Measurements from ENCODE around the gene THBS3. TPM values are rescaled to one million over a fixed set of nuclear protein-coding genes. Genes with fewer than 3 reads are reported as not detected.
A peak's percentile ranks its signal among the peaks of the same experiment; 100 is the strongest.
"Not testable (repeated sequence)": the region's sequence is repeated elsewhere in the genome, so short reads cannot be mapped to it uniquely, and the experiment has no call there.

Gene THBS3
- polyA plus RNA-seq = 1.4 TPM

DNA sequence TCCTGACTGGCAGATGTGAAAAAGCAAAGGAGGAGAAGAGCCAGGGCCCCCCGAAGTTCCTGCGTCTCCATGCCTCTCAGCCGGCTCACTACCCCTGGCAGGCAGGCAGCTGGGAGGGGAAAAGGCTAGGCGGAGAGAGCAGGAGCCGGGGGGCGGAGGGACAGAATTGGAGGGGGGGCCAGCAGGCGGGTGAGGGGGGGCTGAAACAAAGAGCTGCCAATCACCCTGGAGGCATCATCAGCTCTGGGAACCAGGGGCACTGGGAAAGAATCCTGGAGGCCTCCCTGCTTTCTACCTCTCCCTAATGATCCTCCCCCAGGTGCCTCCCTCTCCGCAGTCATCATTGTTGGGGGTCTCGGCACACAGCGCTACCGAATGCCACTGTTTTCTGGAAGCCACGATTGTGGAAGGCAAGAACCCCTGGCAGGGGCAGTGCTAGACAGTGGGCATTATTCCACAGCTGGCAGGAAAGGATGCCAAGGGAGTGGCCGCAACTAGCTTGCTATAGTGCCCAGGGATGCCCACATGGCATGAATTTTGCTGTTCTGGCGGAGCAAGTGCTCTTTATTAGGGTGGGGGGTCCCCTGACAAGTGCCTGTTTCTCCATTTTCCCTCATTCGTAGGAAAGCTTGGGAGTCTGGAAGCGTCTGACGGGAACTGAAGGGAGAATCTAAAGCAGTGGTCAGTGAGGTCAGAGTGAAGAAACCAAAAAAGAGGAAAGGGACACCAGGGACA lies at the start of gene THBS3:
TSS of gene THBS3 (minus strand) at position 92 of the 735 bp plus-strand sequence. CDS start at position 71, 21 bp downstream.
- Mint-ChIP-seq H3K27me3 (peaks cover 1% of the 10 kb centered on the region), H3K27ac (peak within 1 kb of the TSS; percentile 98 to 99 (median 98)), H3K36me3 (no peaks in the 10 kb centered on the region), H3K9me3 (no peaks in the 10 kb centered on the region), H3K4me3 (peak within 1 kb of the TSS; percentile 83 to 97 (median 92)), H3K4me1 (peaks cover 13 to 18% (median 14%) of the 10 kb centered on the region in 3 donors)

DNA sequence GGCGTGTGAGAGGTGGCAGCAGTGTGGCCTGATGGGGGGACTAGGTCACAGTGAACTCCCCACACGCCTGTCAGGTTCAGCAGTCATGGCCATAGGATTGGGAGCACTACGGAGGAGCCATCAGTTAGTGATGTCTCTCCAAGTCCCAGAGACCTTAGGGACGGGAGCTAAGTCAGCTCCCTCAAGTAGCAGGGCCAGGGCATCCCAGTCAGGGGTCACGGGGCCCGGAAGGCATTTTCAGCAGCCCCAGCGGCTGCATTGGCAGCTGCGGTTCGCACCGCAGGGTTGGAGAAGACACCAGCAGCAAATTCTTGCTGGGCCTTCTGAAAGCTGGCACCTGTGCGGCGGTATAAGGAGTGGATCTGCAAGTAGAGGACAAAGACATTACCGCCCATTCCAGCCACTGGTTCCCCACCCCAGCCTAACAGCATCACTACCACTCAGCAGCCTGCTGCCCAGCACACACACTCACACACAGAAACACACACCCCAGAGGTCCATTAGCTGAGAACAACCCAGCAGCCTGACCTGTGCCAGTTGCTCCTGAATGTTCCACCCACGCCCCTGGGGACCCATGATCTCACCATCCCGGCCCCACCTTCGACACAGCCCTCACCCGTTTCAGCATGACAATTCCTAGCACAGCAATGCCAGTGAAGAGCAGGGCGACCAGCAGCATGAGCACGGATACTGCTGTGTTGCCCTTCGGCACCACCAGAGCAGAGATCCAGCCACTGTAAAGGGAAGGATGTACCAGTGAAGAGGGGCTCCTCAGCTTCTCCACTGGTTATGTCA lies 48.6 kb upstream of the THBS3 start:
- H3K4me3 Mint-ChIP-seq = peak overlapping the region; percentile 81 to 90 (median 86)
- H3K4me1 Mint-ChIP-seq = peaks cover 7 to 24% (median 17%) of the 10 kb centered on the region in 3 donors
- peaks cover 3% of the 10 kb centered on the region for H3K36me3 Mint-ChIP-seq
- no peaks in the 10 kb centered on the region for H3K9me3 Mint-ChIP-seq
- H3K27ac Mint-ChIP-seq = peak overlapping the region in 1 of 3 donors; percentile 37
- H3K27me3 Mint-ChIP-seq = no peaks in the 10 kb centered on the region

DNA sequence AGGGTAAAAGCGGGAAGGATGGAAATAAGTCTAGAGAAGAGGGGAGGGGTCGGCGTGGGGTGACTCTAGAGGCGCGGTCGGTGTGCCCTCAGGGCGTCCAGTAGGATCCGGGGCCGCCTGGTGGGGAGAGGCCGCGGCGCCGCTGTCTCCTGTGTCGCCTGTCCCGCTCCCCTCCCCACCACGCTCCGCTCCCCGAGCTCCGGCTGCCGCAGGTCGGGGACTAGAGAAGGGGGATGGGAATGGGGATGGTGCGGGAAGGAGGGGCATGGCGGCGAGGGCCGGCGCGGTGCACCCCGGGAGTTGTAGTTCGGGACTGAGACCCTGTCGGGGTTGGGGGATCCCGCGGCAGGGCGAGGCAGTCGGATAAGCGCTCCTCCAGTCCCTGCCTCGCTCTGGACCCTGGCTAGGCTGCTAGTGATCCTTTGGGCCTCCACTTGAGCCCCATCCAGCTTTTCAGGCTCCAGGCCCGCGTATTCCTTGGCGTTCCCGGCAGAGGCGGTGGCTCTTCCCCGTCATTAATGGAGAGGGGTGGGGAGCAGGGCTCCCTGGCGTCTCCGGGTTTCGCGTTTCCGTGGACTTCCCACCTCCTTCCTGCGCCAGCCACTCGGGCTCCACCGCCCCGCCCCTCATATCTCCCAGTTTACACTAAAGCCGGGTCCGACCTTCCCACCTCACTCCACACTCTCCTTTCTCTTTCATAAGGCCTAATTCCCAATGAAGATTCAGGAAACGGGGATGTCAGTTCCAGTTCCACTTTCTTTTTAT lies 47.7 kb upstream of the THBS3 start, which contains the start of gene ENTREP3:
TSS of gene ENTREP3 (minus strand) at position 241 of the 765 bp plus-strand sequence. CDS start 606 bp downstream, outside the sequence.
- H3K4me3 Mint-ChIP-seq = peak within 1 kb of the TSS; percentile 81 to 95 (median 88)
- H3K27ac Mint-ChIP-seq = peak within 1 kb of the TSS in 2 of 3 donors; percentile 37 to 69
- H3K36me3 Mint-ChIP-seq = peaks cover 3% of the 10 kb centered on the region
- H3K9me3 Mint-ChIP-seq = no peaks in the 10 kb centered on the region
- no peaks in the 10 kb centered on the region for H3K27me3 Mint-ChIP-seq
- peaks cover 9 to 24% (median 20%) of the 10 kb centered on the region in 3 donors for H3K4me1 Mint-ChIP-seq

DNA sequence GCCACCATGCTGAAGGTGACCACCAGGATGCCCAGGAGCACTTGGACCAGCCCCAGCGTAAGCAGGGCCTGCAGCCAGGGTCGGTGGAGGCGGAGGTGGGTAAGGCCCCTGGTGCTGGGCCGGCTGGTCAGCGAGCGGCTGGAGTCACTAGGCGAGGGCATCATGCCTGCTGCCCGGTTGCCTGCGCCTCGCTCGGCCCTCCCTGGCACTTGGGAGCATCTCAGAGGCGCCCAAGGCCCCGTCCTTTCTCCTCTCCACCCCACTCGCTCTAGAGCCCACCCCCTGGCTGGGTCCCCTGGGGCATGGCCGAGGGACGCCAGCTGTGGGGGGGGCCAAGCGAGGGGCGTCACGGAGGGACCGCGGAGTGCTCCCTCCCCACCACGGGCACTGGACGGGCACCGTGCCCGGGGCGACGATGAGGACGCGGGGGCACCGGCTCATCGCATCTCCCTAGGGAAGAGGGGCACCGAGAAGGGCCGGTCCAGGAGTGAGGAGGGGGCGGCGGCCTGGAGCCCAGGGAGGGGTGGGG lies 47.1 kb upstream of the THBS3 start:
- Mint-ChIP-seq H3K36me3 (peaks cover 3% of the 10 kb centered on the region), H3K4me3 (peak overlapping the region; percentile 81 to 94 (median 86)), H3K27ac (peak overlapping the region in 1 of 3 donors; percentile 69), H3K27me3 (no peaks in the 10 kb centered on the region), H3K4me1 (peaks cover 9 to 26% (median 17%) of the 10 kb centered on the region in 3 donors), H3K9me3 (no peaks in the 10 kb centered on the region)

DNA sequence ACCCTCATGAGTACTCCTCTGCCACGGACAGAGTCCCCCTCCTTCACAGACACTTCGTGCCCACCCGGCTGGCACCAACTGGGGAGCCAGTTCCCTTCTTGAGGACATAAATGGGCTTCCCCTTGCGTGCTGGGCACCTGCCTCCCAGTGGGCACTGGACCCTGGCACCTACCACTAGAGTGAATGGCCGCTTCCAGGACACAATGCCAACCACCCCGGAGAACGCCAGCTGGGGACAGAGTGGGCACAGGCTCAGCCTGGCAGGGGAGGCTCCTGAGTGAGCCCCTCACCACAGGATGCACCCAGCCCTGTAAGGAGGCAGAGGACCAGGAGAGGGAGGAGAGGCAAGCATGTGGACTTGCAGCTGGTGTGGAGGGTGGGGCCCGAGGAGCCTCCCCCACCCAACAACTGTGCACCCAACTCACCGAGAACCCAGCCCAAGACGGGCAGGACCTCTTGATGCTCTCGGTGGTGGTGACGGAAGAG lies 46.6 kb upstream of the THBS3 start:
- Mint-ChIP-seq H3K36me3 (peaks cover 3% of the 10 kb centered on the region), H3K9me3 (no peaks in the 10 kb centered on the region), H3K27me3 (no peaks in the 10 kb centered on the region), H3K4me1 (peaks cover 9 to 26% (median 17%) of the 10 kb centered on the region in 3 donors), H3K4me3 (peak overlapping the region; percentile 71 to 95 (median 86)), H3K27ac (peak overlapping the region in 1 of 3 donors; percentile 69)

DNA sequence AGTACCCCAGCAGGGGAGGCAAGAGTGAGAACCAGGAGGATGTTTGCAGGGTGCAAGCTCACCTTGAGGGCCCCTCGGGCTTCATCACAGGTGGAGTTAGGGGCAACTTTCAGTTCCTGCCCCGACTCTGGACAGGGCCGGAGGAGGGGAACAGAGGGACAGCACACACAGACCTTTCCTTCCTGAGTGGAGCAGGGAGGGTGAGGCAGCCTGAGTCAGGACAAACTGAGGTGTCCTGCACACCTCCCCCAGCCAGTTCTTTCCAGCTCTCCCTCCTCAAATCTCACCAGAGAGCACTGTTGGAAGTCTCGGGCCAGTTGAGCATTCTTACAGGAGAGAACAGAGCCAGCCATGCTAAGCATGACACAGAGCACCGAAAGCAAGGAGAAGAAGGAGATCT lies 46.1 kb upstream of the THBS3 start:
- Mint-ChIP-seq H3K36me3 (peaks cover 3% of the 10 kb centered on the region), H3K4me1 (peaks cover 9 to 26% (median 17%) of the 10 kb centered on the region in 3 donors), H3K4me3 (peak overlapping the region; percentile 71 to 95 (median 86)), H3K27me3 (no peaks in the 10 kb centered on the region), H3K27ac (peak overlapping the region in 1 of 3 donors; percentile 69), H3K9me3 (no peaks in the 10 kb centered on the region)

DNA sequence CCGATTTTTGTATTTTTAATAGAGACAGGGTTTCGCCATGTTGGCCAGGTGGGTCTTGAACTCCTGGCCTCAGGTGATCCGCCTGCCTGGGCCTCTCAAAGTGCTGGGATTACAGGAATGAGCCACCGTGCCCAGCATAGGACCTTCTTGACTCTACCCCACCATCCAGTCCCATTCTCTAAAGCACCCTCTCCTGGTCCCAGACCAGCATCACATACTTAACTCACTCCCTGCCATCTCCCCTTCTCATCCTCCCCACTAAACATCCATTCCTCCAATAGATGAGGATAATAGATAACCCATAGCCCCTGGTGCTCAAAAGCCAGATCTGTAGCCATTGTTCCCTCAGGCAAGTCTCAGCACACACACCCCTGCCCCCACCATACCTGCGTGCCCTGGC lies 45.5 kb upstream of the THBS3 start:
- no peaks in the 10 kb centered on the region for H3K9me3 Mint-ChIP-seq

DNA sequence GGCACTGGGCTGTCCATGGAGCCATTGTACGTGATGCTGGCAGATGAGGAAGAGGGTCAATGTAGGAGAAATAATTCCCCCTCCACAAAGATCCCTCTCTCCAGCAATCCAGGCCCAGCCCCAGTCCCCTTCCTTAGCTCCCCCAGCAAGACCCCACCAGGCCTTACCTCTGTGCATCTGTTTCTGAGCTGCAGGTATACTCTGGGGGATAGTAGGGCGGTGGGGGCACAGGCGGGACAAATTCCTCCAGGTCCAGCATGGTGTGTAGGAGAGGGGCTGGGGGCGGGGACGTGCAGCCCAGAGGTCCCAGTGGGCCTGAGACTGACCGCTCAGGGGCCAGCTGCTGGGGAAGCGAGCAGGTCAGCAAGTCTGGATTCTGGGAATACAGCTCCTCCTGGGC lies 43.9 kb upstream of the THBS3 start:
- Mint-ChIP-seq H3K27ac (peak overlapping the region in 2 of 3 donors; percentile 16 to 80), H3K9me3 (no peaks in the 10 kb centered on the region), H3K36me3 (no peaks in the 10 kb centered on the region), H3K4me3 (peak overlapping the region in 2 of 4 donors; percentile 55 to 60), H3K27me3 (no peaks in the 10 kb centered on the region), H3K4me1 (peaks cover 6 to 19% (median 17%) of the 10 kb centered on the region in 3 donors)

More for the DNA sequence above, 45.5 kb upstream of the THBS3 start:
- no peaks in the 10 kb centered on the region for H3K27me3 Mint-ChIP-seq
- peak overlapping the region in 2 of 3 donors; percentile 50 to 69 for H3K27ac Mint-ChIP-seq
- peak overlapping the region; percentile 63 to 94 (median 74) for H3K4me3 Mint-ChIP-seq
- H3K36me3 Mint-ChIP-seq = peaks cover 3% of the 10 kb centered on the region
- peaks cover 9 to 26% (median 17%) of the 10 kb centered on the region in 3 donors for H3K4me1 Mint-ChIP-seq

DNA sequence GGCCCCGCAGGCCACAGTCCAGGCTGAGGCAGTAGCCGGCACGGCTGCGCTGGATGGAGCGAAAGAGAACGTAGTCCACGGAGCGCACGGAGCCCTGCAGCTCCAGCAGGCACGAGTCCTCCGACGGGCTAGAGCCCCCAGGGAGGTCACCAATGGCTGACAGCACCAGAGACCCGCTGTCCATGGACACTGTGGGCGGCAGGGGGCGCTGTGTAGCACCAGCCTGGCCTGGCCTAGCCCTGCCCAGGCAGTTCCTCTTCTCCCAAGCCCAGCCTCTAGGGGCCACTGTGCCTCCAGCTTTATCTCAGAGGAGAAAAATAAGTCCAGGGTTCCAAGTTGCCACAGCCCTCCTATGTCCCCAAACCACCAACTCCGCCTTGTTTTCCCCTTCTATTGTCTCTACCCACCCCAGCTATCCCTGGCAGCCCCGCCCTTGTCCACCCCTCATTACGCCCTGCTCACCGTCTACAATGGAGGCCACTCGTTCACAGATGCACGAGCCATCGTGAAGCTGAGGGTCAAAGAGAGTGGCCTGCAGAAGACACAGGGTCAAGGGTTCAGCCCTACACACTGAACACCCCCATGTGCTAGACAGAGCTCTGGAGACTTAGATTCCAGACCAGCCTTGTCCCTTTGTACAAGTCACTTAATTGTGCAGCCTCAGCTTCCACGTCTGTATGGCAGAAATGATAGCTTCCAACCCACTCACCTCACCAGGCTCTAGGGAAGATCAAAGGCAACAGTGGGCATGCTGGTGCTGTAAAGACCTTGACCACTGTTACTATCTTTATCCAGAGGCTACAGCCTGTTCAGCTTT lies 43.1 kb upstream of the THBS3 start:
- Mint-ChIP-seq H3K9me3 (no peaks in the 10 kb centered on the region), H3K36me3 (no peaks in the 10 kb centered on the region), H3K4me3 (peak overlapping the region; percentile 61 to 89 (median 68)), H3K27me3 (no peaks in the 10 kb centered on the region), H3K27ac (peak overlapping the region in 2 of 3 donors; percentile 71 to 80), H3K4me1 (peaks cover 7 to 21% (median 17%) of the 10 kb centered on the region in 3 donors)

DNA sequence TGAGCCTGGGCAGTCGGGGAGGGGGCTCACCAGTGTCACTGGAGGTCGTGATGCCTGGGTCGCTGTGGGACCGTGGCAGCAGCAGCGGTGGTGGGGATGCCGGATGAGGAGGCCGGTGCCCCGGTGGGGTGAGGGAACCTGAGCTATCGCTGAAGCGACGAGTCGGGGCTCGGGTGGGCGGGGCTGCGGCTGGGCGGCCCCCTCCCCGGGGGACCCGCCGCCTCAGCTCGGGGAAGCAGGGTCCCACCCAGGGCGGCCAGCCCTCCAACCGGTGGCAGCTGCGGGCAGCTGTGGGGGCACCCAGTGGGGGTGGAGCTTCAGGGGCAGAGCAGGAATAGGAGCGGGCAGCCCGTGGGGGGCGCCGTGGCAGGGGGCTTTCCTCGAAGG lies 42.5 kb upstream of the THBS3 start:
- no peaks in the 10 kb centered on the region for H3K27me3 Mint-ChIP-seq
- peaks cover 10 to 21% (median 15%) of the 10 kb centered on the region in 3 donors for H3K4me1 Mint-ChIP-seq
- H3K27ac Mint-ChIP-seq = peak overlapping the region in 1 of 3 donors; percentile 80

DNA sequence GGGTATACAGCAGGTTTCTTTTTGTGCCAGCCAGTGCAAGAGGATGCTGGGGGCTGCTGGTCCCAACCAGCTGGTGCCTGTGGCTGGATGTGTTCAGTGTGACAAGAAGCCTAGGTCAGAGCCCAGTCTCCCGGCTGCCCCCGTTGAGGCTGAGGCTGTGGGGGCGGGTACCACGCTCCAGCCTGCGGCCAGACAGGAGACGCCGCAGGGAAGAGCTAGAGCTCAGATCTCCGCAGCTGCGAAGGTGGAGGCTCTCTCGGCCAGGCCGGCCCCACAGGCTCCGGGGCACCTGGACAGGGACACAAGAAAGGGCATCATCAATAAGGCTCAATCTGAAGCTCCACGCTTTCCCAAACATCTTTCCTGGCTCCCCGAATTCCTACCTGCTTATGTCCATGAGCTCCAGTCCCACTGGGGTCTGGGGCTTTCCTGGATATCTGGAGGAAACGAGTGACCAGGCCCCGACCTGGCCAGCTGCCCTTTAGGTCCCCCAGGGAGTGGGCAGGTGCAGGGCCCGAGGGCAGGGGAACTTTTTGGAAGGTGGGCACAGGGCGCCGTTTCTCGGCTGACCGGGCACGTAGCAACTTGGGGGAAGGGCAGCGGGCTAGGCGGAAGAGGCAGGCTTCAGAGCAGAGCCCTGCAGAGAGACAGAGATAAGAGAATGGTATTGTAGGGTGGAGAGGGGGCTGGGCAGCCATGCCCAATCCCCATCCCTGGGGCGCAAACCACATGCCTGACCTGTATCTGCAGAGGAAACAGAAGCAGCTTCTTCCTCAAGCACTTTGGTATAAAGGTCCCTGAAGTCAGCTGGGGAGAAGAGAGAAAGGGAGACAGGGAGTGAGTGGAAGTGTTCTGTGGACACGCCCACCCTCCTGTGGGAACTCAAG lies 40.2 kb upstream of the THBS3 start:
- H3K4me1 Mint-ChIP-seq = peaks cover 18 to 23% (median 21%) of the 10 kb centered on the region in 3 donors

More for the DNA sequence above, 42.5 kb upstream of the THBS3 start:
- no peaks in the 10 kb centered on the region for H3K9me3 Mint-ChIP-seq
- no peaks in the 10 kb centered on the region for H3K36me3 Mint-ChIP-seq
- peak overlapping the region; percentile 67 to 90 (median 81) for H3K4me3 Mint-ChIP-seq

DNA sequence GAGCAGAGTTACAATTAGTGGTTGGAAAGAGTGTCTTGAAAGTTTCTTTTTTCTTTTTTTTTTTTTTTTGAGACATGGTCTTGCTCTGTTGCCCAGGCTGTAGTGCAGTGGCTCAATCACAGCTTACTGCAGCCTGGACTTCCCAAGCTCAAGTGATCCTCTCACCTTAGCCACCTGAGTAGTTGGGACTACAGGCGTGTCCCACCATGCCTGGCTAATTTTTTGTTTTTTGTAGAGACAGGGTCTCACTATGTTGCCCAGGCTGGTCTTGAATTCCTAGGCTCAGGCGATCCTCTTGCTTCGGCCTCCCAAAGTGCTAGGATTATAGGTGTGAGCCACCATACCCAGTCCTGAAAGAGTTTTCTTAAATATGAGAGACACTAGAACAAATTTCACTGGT lies 39.1 kb upstream of the THBS3 start:
- peak overlapping the region in 1 of 3 donors; percentile 35 for H3K27ac Mint-ChIP-seq
- not testable (repeated sequence) for H3K36me3 Mint-ChIP-seq

More for the DNA sequence above, 40.2 kb upstream of the THBS3 start:
- peaks cover 2% of the 10 kb centered on the region for H3K27me3 Mint-ChIP-seq
- peak overlapping the region in 2 of 4 donors; percentile 17 to 25 for H3K4me3 Mint-ChIP-seq
- H3K36me3 Mint-ChIP-seq = no peaks in the 10 kb centered on the region
- peaks cover 0 to 2% (median 1%) of the 10 kb centered on the region in 3 donors for H3K9me3 Mint-ChIP-seq
- peak overlapping the region in 2 of 3 donors; percentile 47 to 85 for H3K27ac Mint-ChIP-seq

More for the DNA sequence above, 39.1 kb upstream of the THBS3 start:
- not testable (repeated sequence) for H3K9me3 Mint-ChIP-seq, H3K27me3 Mint-ChIP-seq, H3K4me3 Mint-ChIP-seq
- peaks cover 20 to 26% (median 23%) of the 10 kb centered on the region in 3 donors for H3K4me1 Mint-ChIP-seq

Measured in IgD-negative memory B cell (primary cell).